ENCODE results near the gene IGF1R. TPM values are rescaled to one million over a fixed set of nuclear protein-coding genes. Genes with fewer than 3 reads are reported as not detected.

The IGF1R gene
- total and polyA plus RNA-seq, 4 donors, result 17.6 to 34.8 (median 21.0) TPM

DNA sequence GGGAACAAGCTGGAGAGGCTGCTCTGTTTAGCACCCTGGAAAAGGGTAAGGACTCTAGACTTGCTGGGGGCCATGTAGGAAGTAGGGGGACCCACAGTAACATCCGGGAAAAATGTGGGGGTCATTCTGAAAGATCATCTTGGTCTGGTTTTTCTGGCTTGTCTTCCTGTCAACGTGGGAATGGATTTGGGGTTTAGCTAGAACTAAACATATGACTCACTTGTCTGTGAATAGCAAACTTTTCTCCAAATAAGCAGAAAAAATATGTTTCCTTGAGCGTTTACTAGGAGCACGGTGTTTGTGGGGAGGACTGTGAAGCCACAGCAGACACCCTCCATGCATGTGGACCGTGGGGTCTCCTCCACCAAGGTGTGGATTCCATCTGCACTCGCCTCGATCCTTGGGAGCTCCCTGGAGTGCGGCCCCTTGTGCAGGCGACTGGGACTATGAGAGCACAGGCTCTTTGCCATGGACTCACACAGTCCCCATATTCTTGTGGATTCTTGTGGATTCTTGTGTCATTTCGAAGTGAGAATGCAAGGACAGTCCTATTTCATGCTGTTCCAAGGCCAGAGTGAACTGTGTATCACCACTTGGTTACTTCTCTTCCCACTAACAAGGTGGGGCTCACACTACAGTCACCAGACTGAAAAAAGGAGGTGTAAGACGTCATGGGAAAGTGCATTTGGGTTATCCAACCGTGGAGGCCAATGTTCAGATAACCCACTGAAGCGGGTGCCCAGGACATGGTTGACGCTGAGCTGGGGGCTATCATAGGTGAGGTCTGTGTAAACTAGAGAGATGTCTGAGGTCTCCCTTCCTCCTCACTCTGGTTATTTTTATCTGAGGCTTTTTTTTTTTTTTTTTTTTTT, 333.7 kb downstream of the IGF1R start:
- Histone ChIP-seq H3K36me3 (ENCODE audit: control insufficient read depth, insufficient read depth, low read length) (no peaks in the 10 kb centered on the region), H3K27me3 (ENCODE audit: control insufficient read depth, insufficient read depth, low read length) (no peaks in the 10 kb centered on the region), H3K4me1 (ENCODE audit: control insufficient read depth, insufficient read depth, low read length) (no peaks in the 10 kb centered on the region), H3K27ac (ENCODE audit: low read depth, low read length) (no peak overlapping the region), H3K9me3 (ENCODE audit: control insufficient read depth, insufficient read depth, low read length) (no peaks in the 10 kb centered on the region), H3K4me3 (ENCODE audit: low read depth, low read length) (no peak overlapping the region)
- 85% methylated on average over 10 of the region's 14 CpGs for WGBS (ENCODE audit: insufficient coverage)
- no peak for DNase-seq (ENCODE audit: low read depth in 4 of 6, low spot score in 6 of 6)

DNA sequence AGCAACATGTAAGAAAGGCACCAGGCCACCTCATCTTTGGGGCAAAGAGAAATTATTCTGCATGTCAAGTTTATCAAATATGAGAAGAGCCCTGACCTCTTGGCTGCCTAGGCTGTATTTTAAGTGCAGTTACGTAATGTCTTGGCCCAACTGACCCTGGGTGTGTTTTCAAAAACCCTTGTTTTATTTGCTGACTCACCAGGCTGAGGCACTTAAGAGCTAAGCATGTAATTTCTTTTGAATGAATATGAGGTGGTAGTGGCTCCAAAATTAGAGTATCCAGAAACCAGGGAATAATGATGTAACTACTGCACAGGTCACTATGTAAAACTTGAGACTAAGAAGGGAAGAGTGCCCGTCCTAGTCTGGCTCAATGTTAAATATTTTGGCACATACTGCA, 335.0 kb downstream of the IGF1R start:
- no peak overlapping the region for H3K27ac ChIP-seq (ENCODE audit: low read depth, low read length)
- no peaks in the 10 kb centered on the region for H3K4me1 ChIP-seq (ENCODE audit: control insufficient read depth, insufficient read depth, low read length)
- no peak for DNase-seq (ENCODE audit: low read depth in 4 of 6, low spot score in 6 of 6)
- no peak overlapping the region for H3K4me3 ChIP-seq (ENCODE audit: low read depth, low read length)
- no peaks in the 10 kb centered on the region for H3K27me3 ChIP-seq (ENCODE audit: control insufficient read depth, insufficient read depth, low read length)
- H3K36me3 ChIP-seq (ENCODE audit: control insufficient read depth, insufficient read depth, low read length), result no peaks in the 10 kb centered on the region
- no peaks in the 10 kb centered on the region for H3K9me3 ChIP-seq (ENCODE audit: control insufficient read depth, insufficient read depth, low read length)
- WGBS (ENCODE audit: insufficient coverage), result 86% methylated on average over 1 of the region's 2 CpGs

DNA sequence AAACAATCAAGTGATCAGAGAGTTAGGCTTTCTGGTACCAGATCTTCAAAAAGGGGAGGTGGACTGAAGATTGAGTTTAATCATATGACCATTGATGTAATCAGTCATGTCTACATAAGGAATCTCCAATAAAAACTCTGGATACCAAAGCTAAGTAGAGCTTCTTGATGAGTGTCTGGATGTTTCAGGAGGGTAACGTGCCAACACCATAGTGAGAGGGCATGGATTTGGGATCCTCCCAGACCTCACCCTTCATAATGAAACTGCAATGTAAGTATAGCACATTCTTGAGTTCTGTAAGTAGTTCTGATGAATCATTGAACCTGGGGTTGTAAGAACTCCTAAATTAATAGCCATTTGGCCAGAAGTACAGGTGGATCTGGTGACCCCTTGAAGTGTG, 337.9 kb downstream of the IGF1R start:
- no peak overlapping the region for H3K4me3 ChIP-seq (ENCODE audit: low read depth, low read length)
- no peaks in the 10 kb centered on the region for H3K9me3 ChIP-seq (ENCODE audit: control insufficient read depth, insufficient read depth, low read length)
- DNase-seq (ENCODE audit: low read depth in 4 of 6, low spot score in 6 of 6), result no peak
- H3K36me3 ChIP-seq (ENCODE audit: control insufficient read depth, insufficient read depth, low read length), result no peaks in the 10 kb centered on the region
- no peaks in the 10 kb centered on the region for H3K27me3 ChIP-seq (ENCODE audit: control insufficient read depth, insufficient read depth, low read length)
- H3K27ac ChIP-seq (ENCODE audit: low read depth, low read length), result no peak overlapping the region
- H3K4me1 ChIP-seq (ENCODE audit: control insufficient read depth, insufficient read depth, low read length), result no peaks in the 10 kb centered on the region
- WGBS (ENCODE audit: insufficient coverage), result no CpG with 5 or more reads among the region's 1 CpG

DNA sequence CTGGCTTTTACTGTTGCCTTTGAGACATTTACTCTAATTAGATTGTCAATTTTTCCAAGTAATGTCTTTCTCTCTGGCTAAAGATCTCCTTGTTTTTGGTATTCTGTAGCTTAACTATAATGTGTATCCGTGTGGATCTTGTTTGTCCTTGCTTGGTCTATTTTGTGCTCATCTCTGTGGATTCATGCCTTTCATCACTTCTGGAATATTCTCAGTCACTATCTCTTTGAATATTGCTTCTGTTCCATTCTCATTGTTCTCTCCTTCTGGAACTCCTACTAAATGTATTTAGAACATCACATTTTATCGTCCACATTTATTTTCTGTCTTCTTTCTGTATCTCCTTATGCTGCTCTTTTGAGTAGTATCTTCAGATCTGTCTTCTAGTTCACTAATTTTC, 346.6 kb downstream of the IGF1R start:
- Histone ChIP-seq H3K9me3 (ENCODE audit: control insufficient read depth, insufficient read depth, low read length) (no peaks in the 10 kb centered on the region), H3K4me1 (ENCODE audit: control insufficient read depth, insufficient read depth, low read length) (no peaks in the 10 kb centered on the region), H3K27me3 (ENCODE audit: control insufficient read depth, insufficient read depth, low read length) (no peaks in the 10 kb centered on the region), H3K27ac (ENCODE audit: low read depth, low read length) (no peak overlapping the region), H3K36me3 (ENCODE audit: control insufficient read depth, insufficient read depth, low read length) (no peaks in the 10 kb centered on the region), H3K4me3 (ENCODE audit: low read depth, low read length) (no peak overlapping the region)
- no CpG with 5 or more reads among the region's 2 CpGs for WGBS (ENCODE audit: insufficient coverage)
- DNase-seq (ENCODE audit: low read depth in 4 of 6, low spot score in 6 of 6), result no peak

DNA sequence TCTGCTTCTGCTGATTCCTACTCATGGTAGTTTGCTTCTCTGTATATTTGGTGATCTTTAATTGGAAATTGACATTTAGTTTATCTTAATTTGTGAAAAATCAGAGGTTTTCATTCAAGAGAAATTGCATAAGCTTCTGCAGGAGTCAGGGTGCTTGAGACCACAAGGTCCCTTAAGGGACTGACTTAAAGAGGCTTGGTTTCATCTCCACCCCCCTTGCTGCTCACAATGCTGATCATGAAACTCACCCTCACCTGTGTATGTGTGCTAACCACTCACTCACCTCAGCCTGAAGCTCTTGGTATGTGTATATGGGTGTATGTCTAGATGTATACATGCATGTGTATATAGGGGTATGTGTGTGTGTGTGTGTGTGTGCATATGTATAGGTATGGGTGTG, 347.8 kb downstream of the IGF1R start:
- Histone ChIP-seq H3K9me3 (ENCODE audit: control insufficient read depth, insufficient read depth, low read length) (no peaks in the 10 kb centered on the region), H3K4me3 (ENCODE audit: low read depth, low read length) (no peak overlapping the region), H3K27ac (ENCODE audit: low read depth, low read length) (no peak overlapping the region), H3K36me3 (ENCODE audit: control insufficient read depth, insufficient read depth, low read length) (no peaks in the 10 kb centered on the region), H3K27me3 (ENCODE audit: control insufficient read depth, insufficient read depth, low read length) (no peaks in the 10 kb centered on the region), H3K4me1 (ENCODE audit: control insufficient read depth, insufficient read depth, low read length) (no peaks in the 10 kb centered on the region)
- no peak for DNase-seq (ENCODE audit: low read depth in 4 of 6, low spot score in 6 of 6)

DNA sequence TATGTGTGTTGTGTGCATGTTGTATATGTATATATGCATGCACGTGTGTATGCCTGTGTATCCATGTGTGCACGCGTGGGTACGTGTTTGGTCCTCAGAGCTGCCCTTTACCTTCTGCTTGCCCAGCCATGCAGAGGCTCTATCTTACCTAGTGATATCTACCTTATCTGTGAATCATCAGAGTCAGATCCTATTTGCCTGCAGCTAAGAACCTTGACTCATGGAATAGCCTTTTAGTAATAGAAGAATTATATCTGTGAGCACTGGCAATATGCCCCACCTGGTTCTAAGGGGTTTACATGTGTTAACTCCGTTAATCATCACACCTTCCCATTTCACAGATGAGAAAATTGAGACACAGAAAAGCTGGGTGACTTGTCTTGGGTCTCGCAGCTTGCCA, 348.3 kb downstream of the IGF1R start:
- Histone ChIP-seq H3K9me3 (ENCODE audit: control insufficient read depth, insufficient read depth, low read length) (no peaks in the 10 kb centered on the region), H3K4me3 (ENCODE audit: low read depth, low read length) (no peak overlapping the region), H3K27me3 (ENCODE audit: control insufficient read depth, insufficient read depth, low read length) (no peaks in the 10 kb centered on the region), H3K27ac (ENCODE audit: low read depth, low read length) (no peak overlapping the region), H3K4me1 (ENCODE audit: control insufficient read depth, insufficient read depth, low read length) (no peaks in the 10 kb centered on the region), H3K36me3 (ENCODE audit: control insufficient read depth, insufficient read depth, low read length) (no peaks in the 10 kb centered on the region)
- no peak for DNase-seq (ENCODE audit: low read depth in 4 of 6, low spot score in 6 of 6)
- 82% methylated on average over 4 of the region's 6 CpGs for WGBS (ENCODE audit: insufficient coverage)

DNA sequence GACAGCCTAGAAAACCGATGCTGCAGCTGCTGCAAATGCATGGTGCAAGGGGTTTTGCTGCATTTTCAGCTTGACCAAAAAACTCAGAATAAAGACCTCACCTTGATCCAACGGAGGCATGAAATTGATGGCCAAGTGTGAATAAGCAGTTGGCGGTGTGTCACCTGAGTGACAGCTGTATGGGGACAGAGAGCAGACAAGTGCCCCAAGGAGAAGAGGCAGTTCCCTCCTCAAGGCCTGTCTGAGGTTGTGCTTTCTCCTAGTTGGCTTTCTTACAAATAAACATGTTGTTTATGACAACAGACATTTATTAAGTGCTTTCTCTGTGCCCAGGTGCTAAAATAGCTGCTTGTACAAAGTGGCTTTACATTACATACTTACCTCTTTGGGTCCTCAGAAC, 349.0 kb downstream of the IGF1R start:
- DNase-seq (ENCODE audit: low read depth in 4 of 6, low spot score in 6 of 6), result no peak
- H3K9me3 ChIP-seq (ENCODE audit: control insufficient read depth, insufficient read depth, low read length), result no peaks in the 10 kb centered on the region
- H3K4me1 ChIP-seq (ENCODE audit: control insufficient read depth, insufficient read depth, low read length), result no peaks in the 10 kb centered on the region
- WGBS (ENCODE audit: insufficient coverage), result 88% methylated on average over 3 of the region's 3 CpGs
- no peak overlapping the region for H3K27ac ChIP-seq (ENCODE audit: low read depth, low read length)
- H3K27me3 ChIP-seq (ENCODE audit: control insufficient read depth, insufficient read depth, low read length), result no peaks in the 10 kb centered on the region
- H3K36me3 ChIP-seq (ENCODE audit: control insufficient read depth, insufficient read depth, low read length), result no peaks in the 10 kb centered on the region
- no peak overlapping the region for H3K4me3 ChIP-seq (ENCODE audit: low read depth, low read length)

DNA sequence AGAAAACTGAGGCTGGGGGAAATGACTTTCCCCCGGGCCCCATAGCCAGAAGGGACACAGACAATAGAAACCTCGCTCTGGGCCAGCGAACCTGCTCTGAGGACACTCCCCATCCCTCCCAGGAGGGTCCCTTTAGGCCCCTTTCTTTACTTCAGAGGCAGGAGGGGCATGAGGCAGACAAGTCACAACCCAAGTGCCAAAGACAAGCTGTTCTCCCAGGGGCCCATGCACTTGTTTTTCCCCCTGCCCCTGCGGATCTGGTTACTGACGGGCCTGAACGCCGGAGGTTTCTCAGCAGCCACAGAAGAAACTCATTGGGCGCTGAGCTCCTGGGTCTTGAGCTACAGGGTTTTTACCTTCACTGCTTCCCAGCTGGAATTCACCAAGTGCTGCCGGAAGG, 349.4 kb downstream of the IGF1R start:
- Histone ChIP-seq H3K36me3 (ENCODE audit: control insufficient read depth, insufficient read depth, low read length) (no peaks in the 10 kb centered on the region), H3K27me3 (ENCODE audit: control insufficient read depth, insufficient read depth, low read length) (no peaks in the 10 kb centered on the region), H3K9me3 (ENCODE audit: control insufficient read depth, insufficient read depth, low read length) (no peaks in the 10 kb centered on the region), H3K27ac (ENCODE audit: low read depth, low read length) (no peak overlapping the region), H3K4me1 (ENCODE audit: control insufficient read depth, insufficient read depth, low read length) (no peaks in the 10 kb centered on the region), H3K4me3 (ENCODE audit: low read depth, low read length) (no peak overlapping the region)
- DNase-seq (ENCODE audit: low read depth in 4 of 6, low spot score in 6 of 6), result no peak
- 62% methylated on average over 9 of the region's 9 CpGs for WGBS (ENCODE audit: insufficient coverage)

DNA sequence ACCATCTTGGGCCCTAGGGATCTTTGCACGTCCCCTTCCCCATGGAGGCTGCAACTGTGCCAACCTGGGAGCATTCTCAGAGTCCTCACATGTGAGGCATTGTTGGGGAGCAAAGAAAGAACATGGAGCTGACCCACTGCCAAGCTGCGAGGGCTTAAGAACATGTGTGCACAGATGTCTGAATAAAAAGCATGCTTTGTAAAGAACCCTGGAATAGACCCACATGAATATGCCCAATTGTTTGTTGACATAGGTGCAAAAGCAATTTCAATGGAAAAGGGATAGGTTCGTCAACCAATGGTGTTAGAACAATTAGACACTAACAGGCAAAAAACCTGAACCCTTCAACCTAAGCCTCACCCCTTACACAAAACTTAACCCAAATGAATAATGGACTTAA, 349.9 kb downstream of the IGF1R start:
- no peaks in the 10 kb centered on the region for H3K9me3 ChIP-seq (ENCODE audit: control insufficient read depth, insufficient read depth, low read length)
- H3K27me3 ChIP-seq (ENCODE audit: control insufficient read depth, insufficient read depth, low read length), result no peaks in the 10 kb centered on the region
- WGBS (ENCODE audit: insufficient coverage), result 78% methylated on average over 2 of the region's 3 CpGs
- no peaks in the 10 kb centered on the region for H3K36me3 ChIP-seq (ENCODE audit: control insufficient read depth, insufficient read depth, low read length)
- no peak overlapping the region for H3K27ac ChIP-seq (ENCODE audit: low read depth, low read length)
- no peak for DNase-seq (ENCODE audit: low read depth in 4 of 6, low spot score in 6 of 6)
- H3K4me3 ChIP-seq (ENCODE audit: low read depth, low read length), result no peak overlapping the region
- no peaks in the 10 kb centered on the region for H3K4me1 ChIP-seq (ENCODE audit: control insufficient read depth, insufficient read depth, low read length)

DNA sequence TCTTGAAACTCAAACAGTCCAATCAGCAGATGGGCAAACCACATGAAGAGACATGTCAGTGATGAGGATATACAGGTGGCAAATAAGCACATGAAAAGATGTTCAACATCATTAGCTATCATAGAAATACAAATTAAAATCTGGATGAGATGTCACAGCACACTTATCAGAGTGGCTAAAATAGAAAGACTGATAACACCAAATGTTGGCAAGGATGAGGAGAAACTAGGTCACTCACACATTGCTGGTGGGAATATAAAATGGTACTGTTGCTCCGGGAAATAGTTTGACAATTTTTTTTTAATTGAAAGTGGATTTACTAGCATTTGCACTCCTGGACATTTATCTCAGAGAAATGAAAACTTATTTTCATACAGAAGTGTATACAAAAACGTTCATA, 350.9 kb downstream of the IGF1R start:
- no peaks in the 10 kb centered on the region for H3K4me1 ChIP-seq (ENCODE audit: control insufficient read depth, insufficient read depth, low read length)
- no peaks in the 10 kb centered on the region for H3K9me3 ChIP-seq (ENCODE audit: control insufficient read depth, insufficient read depth, low read length)
- H3K36me3 ChIP-seq (ENCODE audit: control insufficient read depth, insufficient read depth, low read length), result no peaks in the 10 kb centered on the region
- no peak overlapping the region for H3K27ac ChIP-seq (ENCODE audit: low read depth, low read length)
- no peak overlapping the region for H3K4me3 ChIP-seq (ENCODE audit: low read depth, low read length)
- WGBS (ENCODE audit: insufficient coverage), result no CpG with 5 or more reads among the region's 2 CpGs
- no peak for DNase-seq (ENCODE audit: low read depth in 4 of 6, low spot score in 6 of 6)
- H3K27me3 ChIP-seq (ENCODE audit: control insufficient read depth, insufficient read depth, low read length), result no peaks in the 10 kb centered on the region
